DOHH2 (cell line): ENCODE measurements around the gene TULP1.

Experiments used
- CTCF ChIP-seq: fragments of 200-600 bp; sonication (generic); IDR thresholded peaks from one replicate; pipeline ENCODE4 v1.5.1; 2014; ENCODE audit warnings: antibody characterized with exemption, mild to moderate bottlenecking, low read depth, low read length; ENCODE audit not compliant: poor library complexity, severe bottlenecking
- EZH2phosphoT487 ChIP-seq: fragments of 200-600 bp; sonication (generic); IDR thresholded peaks from 2 replicates; pipeline ENCODE4 v1.6.1; 2017; ENCODE audit warnings: borderline replicate concordance, mild to moderate bottlenecking, antibody characterized with exemption, low read length, moderate library complexity, mixed read lengths

- no peak for TF ChIP-seq CTCF
- TF ChIP-seq EZH2phosphoT487: no peak
These were observed 64.5 kb downstream of the TULP1 start for GRCh38 chr6:35448191-35448590.
